NCI-H524 (cell line): ENCODE results near the gene HIVEP1.
"Not testable (repeated sequence)": the region's sequence is repeated elsewhere in the genome, so short reads cannot be mapped to it uniquely, and the experiment has no call there.

Experiments used
- DNase-seq, 2 experiments: peaks; one replicate each; lab custom pipeline; 2025; lab: John Stamatoyannopoulos, UW

HIVEP1 gene

DNA sequence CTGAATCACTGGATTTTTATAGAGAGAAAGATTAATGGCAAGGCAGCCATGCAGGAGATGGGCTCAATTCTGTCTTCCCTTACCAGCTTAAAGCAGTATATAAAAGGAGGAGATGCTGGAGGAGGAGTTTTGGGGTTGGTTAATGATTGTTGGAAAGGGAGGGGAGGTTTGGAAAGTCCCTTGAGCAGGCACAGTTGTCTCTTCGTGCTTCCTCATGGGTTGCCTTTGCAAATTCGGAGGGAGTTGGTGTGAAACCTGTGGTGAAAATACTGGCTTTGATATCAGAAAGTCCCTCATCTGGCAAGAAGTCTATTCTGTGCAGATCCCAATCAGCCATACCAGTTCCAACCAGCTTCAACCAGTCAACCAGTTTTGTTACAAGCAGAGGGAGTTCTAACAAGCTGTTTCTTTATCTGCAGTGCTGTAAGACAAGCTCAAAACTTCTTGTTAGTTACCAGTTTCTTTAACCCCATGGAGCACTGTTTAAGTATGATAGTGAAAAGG lies 107.0 kb downstream of the HIVEP1 start:
- no peak for DNase-seq

DNA sequence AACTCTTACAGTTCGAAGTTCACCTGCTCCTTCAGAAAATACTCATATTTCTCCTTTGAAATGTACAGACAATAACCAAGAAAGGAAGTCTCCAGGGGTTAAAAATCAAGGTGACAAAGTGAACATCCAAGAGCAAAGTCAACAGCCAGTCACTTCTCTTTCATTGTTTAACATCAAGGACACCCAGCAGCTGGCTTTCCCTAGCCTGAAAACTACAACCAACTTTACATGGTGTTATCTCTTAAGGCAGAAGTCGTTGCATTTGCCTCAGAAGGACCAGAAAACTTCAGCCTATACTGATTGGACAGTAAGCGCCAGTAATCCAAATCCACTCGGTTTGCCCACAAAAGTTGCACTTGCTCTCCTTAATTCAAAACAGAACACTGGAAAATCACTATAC lies 113.3 kb downstream of the HIVEP1 start:
- no peak for DNase-seq

DNA sequence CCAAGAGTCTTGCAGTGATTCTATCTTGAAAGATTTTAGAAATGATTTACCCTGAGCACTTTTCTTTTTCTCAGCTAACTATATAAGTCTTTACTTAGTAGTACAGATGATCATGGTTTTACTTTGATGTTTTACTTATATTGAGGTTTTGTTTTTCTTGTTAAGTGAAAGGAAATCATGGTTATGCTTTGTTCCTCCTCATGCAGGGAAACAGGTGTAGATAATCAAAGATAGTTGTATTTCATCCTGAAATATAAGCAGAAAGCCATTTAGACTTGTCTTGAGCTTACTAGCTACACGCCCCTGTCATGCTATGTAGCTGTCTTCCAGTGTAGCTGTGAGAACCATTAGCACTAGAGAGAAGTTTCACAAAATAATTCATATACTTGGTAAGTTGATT lies 113.9 kb downstream of the HIVEP1 start:
- no peak for DNase-seq

DNA sequence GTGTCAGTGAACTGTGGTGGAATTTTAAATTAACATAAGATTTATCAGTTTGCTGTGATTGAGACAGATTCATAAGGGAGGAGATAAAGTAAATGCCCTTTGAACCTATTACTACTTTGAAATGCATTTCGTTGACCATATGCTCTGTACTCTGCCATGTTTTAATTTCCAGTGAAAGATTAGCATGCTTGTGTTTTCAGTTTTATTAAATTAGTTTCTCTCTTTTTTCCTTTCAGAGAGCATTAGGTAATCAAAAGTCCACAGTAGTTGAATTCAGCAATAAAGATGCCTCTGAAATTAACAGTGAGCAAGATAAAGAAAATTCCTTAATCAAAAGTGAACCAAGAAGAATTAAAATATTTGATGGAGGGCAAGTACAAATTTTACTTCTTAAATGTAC lies 117.4 kb downstream of the HIVEP1 start:
- no peak for DNase-seq

DNA sequence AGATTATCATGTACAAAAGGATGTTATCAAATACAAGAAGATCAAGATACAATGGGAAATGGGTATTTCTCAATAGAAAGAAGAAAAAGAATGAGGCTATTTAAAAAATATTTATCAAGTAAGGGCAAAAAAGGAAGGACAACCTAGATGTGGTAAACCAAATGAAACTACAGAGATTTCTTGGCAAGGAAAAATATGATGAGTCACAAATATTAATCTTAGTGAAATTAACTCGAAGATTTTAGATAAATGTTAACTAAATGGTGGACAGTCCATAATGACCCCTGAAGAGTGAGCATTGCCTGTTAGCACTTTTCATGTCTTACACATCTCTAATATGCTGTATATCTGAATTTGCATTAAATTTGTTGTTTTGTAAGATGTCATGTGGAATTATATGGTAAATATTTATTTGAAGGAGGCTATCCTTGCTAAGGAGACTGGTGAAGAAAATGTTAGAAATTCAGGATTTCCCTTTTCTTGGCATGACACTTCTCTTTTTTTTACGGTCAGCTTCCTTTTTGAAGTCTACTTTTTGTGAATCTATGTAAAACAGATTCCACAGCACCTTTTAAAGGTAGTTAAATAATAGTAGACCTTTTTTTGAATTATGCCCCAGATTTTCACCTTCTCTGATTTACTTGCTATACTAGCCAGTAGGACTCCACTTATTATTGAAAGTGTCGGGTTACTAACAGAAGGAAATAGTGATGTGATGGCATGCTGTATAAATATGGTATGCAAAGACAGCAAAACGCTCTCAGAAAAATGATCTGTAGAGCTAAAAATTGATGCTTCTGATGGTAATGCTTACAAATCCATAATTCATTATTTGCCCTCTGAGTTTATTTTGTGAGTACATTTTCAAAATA lies 120.5 kb downstream of the HIVEP1 start:
- DNase-seq = no peak

DNA sequence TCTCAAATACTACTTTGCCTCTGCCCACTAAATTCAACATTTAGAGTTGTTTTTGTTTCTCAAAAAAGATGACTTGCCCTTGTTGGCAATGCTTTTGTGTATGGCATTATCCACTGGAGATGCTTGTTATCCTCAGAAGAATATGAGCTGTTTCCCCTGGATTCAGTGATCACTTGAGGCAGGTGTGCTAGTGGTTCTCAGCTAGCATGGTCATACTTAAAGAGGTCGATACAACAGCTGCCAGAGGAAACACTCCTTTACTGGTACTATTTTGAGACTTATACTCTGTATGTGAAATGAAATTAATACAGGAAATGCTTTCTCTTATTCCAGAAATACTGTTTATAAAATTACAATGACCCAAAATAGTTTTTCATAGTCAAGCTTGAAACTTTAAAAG lies 122.5 kb downstream of the HIVEP1 start:
- no peak for DNase-seq

DNA sequence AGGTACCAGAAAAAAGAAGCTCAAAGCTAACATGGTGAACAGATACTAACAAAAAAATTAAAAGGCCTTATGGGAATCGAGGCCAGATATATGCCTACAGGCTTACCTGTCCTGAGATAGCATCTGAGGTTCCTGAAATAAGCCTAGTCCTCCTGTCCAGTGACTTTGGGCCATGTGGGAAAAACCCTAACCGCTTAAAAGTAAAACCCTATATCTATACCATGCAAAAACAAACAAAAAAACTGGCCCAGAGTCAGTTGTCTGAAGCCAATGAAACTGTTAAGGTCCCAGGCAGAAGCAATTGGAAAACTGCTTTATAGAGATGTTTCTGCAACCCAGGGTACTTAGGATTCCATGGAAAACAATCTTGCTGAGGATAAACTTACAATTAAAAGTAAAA lies 122.9 kb downstream of the HIVEP1 start:
- DNase-seq = no peak

DNA sequence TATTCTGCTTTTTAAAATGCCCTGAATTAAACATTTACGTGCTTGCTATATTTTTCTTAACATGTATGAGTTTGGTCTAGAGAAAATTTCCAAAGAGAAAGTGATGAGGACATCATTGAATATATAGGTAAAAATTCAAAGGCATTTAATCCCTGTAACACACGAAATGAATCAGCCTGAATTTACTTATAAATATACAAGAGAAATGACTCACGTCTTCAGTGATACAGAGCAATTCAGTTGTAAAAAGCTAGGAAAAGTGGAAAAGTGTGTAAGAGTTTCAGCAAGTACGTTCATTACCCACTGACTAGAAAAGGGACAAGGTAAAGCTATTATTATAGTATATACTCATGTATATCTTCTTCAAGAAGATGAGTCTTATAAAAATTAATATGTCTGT lies 124.8 kb downstream of the HIVEP1 start:
- DNase-seq = no peak

DNA sequence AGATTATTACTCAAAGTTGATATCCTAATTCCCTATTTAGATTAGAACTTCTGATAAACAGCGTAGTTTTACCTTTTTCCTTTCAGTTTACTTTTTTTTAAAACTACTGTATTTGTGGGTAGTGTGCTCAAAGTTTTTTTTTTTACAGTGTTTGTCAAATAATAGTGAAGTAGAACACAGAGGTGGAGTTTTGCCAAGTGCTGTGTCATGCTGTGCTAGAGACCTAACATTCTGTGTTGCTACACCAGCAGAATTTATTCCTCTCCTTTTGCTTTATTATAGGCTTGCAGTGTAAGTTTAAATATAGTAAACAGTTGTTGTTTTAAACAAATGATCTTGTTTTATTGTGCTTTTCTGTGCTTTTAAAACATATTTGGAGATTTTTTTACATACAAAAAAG lies 125.4 kb downstream of the HIVEP1 start:
- no peak for DNase-seq

DNA sequence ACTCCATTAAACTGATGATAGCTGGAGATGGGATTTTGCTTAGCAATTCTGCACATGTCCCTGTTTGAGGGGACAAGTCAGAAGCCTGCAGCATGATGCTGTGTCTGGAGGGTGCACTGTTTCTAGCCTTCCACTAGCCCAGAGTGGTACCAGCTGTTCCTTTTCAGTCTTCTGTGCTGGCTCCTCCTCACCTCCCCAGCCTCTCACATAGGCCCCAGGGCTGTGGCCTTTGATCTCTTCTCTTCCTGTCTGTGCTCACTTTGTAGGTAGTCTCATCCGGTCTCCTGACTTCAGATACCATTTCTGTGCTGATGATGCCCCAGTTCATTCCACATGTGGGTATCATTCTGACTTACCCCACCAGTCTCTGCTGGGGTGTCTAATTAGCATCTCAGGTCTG lies 126.3 kb downstream of the HIVEP1 start:
- DNase-seq = no peak

DNA sequence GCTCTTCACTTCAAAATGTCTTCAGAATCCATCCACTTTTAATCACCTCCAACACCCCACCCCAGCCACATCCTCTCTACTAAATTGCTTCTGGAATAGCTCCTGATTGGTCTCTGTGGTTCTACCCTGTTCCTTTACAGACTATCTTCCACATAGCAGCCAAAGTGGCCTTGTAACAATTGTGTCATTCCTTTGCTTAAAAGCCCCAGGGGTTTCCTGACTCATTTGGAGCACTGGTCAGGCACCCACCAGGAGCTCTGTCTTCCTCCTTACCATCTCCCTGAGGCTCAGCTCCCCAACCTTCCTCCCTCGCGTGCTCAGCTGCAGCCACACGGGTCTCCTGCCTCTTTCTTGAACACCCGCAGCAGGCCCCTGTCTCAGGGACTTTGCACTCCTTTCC lies 126.8 kb downstream of the HIVEP1 start:
- DNase-seq = no peak

DNA sequence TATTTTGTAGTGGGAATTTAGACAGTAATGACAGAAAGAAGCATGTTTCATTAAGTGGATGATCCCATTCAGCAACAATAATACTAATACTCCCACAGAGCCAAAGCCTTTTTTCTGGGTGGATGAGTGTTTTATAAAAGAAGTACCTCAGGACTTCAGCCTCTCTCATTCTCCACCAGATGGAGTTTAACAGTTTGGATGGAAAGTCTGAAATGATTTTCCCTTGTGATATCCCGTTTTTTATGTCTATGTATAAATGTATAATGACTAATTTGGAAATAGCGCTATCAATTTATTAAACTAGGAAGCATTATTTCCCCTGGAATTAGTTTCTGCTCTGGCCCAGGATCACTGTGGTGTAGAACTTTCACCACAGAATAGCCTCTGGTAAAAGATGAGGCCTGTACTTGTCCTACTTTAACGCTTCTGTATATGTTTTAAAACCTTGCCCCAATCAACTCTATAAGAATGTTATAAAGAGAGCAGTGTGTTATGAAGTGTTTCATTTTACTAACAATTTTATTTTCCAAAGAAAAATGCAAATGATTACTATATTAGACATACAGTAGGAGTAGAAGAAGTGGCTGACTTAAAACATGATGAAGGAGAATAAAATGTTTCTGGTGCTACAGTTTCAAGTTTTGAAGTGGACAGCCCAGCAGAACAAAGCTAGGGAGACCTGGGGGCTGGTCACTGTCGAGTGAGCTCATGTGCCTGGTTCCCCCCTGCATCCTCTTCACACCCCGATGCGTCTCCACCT lies 135.6 kb downstream of the HIVEP1 start:
- DNase-seq = no peak

DNA sequence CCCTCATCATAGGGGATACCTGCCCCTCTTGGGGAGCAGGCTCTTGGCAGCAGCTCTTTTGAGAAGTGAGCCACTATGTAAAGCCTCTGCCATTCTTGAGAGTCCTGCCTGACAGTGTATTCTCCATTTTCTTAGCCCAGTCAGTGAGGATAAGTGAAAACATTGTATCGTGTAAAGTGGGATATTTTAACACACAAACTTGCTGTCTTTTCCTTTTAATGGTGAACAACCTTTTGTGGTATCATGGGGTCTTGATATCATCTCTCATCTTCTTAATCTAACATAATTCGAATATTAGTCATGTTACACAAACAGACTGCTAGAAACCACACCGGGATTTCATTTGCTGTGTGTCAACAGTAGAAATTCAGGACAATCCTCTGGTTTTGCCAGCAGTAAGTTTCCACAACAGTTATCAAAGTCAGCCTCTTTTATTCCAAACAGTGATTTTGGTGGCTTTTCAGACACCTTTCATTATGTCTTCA lies 136.2 kb downstream of the HIVEP1 start:
- DNase-seq = no peak

DNA sequence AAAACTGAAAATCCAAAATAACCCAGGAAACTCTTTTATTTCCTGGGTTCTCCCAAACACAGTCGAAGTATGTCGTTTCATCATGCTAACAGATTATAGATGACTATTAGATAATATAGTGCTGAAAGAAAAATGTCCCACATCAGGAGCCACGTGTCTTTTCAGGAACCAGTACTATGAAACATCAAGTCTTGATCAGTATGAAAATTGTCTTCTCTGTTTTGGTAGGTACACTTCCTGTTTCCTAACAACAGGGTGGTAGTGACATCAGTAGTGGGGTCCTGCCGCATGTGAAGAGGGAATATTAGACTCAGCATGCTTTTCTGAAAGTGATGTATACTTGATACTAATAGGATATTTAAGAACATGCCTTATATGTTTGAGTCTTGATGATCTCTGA lies 136.7 kb downstream of the HIVEP1 start:
- no peak for DNase-seq

DNA sequence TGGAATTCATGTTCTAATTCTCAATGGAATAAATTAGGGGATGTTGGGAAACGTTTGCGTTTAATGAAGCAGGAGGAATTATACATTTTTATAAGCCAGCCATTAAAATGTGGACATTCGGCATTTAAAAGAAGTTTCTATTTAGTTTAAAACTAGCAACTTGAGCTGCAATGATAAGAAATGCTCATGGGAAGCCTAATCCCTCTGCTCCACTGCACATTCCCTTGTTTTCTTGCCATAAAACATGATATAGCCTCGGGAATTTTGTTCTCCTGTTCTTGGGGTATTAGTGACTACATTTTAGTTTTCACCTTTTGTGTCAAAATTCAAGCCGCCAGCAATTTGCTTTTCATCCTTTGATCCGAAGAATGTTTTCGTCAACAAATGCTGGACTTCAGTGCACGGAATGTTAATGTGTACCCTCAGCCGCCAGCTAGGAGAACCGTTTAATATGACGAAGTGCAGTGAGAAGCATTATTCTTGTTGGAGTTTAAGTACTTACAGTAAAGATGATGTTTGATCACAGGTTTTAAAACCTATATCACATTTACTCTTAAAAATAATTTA lies 137.9 kb downstream of the HIVEP1 start:
- no peak for DNase-seq

DNA sequence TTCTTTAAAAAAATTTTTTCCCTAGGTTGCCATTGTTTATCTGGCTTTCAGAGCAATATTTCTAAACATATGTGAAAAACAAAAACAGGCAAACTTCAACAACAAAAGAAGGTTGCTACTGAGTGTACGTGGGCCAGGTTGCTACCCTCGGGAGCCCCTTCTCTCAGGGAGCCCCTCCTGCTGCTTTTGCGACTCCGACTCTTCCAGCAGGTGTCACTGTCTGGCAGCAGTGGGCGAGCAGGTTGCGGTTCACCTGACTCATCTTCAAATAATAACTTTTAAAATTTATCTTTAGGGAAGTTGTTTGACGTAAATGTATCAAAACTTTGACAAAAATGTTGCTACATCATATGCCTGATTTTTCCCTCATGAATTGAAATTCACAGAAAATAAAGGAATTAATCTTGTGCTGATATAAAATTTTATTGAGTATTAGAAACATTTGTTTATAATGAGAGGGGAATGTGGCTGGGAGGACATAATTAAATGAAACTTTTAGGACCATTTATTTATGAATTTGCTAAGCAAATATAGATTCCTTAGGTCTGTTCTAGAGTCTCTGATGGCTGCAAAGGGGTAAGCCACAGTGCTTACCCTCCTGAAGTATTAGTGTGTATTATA lies 138.8 kb downstream of the HIVEP1 start:
- DNase-seq = peak; percentile 2 to 28

DNA sequence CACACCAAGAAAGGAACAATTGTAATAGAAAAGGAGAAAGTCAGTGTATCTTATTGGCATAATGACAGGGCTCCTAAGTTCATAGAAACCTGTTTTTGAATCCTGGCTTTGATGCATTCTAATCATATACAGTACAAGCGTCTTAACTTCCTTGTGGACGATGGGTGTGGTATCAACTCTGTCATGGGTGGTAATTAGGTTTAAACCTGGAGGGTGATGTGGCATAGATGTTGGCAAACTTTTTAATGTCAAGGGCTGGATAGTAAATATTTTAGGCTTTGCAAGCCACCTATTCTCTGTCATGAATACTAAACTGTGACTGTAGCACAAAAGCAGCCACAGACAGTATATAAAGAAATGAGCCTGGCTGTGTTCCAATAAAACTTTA lies 139.3 kb downstream of the HIVEP1 start:
- no peak for DNase-seq

DNA sequence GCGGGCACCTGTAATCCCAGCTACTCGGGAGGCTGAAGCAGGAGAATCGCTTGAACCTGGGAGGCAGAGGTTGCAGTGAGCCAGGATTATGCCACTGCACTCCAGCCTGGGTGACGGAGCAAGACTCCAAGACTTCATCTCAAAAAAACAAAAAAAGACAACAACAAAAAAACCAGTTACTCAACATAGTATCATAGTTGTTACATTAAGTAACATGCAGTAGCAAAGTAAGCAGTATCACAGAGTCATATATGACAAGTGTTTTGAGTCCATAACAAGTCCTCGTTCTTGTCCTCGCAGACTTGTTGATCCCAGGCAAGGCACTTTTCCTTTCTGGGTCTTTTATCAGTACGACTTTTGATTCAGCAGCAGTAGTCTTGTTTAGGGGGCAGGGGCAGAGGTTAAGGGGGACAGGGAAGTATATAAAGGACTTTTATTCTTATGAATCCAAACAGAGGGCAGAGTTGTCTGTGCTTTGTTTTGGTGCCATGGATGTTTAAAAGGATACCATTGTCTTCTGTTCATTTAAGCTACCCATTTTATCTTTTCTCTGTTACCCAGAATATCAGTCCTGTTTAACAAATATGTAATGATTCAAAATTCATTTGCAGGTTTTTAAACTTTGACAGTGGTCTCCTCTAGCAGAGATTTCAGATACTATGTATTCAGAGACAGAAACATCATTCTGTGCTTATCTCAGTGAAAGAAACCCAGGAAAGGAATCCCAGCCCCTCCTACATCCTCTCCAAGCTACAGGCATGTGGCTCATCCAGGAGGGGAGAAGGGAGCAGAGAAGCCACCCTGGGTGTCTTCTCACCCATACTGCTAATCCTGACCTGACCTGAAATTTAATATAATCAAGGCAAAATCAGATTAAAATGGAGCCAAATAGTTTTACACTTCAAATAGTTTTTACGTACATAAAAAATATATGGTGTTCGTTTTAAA lies 140.2 kb downstream of the HIVEP1 start:
- no peak for DNase-seq

DNA sequence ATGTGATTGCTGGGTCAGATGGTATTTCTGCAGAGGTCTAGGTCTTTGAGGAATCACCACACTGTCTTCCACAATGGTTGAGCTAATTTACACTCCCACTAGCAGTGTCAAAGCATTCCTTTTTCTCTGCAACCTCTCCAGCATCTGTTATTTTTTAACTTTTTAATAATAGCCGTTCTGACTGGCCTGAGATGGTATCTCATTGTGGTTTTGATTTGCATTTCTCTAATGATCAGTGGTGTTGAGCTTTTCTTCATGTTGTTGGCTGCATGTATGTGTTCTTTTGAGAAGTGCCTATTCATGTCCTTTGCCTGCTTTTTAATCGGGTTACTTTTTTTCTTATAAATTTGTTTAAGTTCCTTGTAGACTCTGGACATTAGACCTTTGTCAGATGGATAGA lies 143.7 kb downstream of the HIVEP1 start:
- not testable (repeated sequence) for DNase-seq

DNA sequence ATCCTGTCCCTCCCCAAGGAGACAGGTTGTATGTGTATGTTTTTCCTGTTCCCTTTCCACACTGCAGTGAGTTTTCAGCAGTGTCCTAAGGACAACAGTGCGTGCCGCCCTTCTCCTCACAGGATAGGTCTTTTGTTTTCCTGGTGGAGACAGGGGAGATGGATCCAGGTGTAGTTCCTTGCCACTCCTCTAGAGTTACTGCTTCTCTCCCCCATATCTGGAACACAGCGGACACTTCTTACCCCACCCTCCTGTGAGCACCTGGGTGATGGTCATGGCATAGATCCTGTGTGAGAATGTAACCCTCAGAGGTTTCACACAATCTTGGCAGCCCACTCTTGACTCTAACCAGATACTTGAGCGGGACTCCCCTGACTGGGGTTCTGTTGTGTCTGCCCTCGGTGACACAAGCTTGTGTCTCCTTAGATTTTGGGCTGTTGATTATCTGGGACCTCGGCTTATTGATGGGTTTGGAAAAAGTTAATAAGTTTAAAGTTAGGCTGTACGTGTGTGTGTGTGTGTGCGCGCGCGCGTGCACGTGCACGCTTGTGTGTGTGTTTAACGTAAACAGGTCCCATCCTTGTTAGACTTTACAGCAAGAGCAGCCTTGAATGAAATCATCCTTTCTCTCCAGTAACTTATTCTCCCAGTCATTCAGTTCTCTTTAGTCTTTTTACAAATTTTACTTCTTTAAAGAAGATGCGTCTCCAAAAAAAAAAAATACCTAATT lies 146.7 kb downstream of the HIVEP1 start:
- no peak for DNase-seq
